BLaER1 treated with 17β-estradiol and CSF1 and Interleukin-3, amounts not matched to agents 10 nM and 100 nM (cell line): ENCODE results near the gene ABHD4.
A peak's percentile ranks its signal among the peaks of the same experiment; 100 is the strongest.

ENCODE experiments used
- H3K27ac ChIP-seq, 11 experiments: shearing (Covaris generic); formaldehyde crosslinking; 2 replicates each; pipeline ENCODE4 v1.8.1; 2022
- H3K27me3 ChIP-seq, 11 experiments: shearing (Covaris generic); formaldehyde crosslinking; 2 replicates each; pipeline ENCODE4 v1.8.1; 2022
- H3K36me3 ChIP-seq, 11 experiments: shearing (Covaris generic); formaldehyde crosslinking; 2 replicates each; pipeline ENCODE4 v1.8.1; 2022
- H3K4me1 ChIP-seq, 10 experiments: shearing (Covaris generic); formaldehyde crosslinking; 2 replicates each; pipeline ENCODE4 v1.8.1; 2022
- H3K4me2 ChIP-seq, 11 experiments: shearing (Covaris generic); formaldehyde crosslinking; 2 replicates each; pipeline ENCODE4 v1.8.1; 2022
- H3K4me3 ChIP-seq, 10 experiments: shearing (Covaris generic); formaldehyde crosslinking; 2 replicates each; pipeline ENCODE4 v1.8.1; 2022
- H3K9ac ChIP-seq, 11 experiments: shearing (Covaris generic); formaldehyde crosslinking; 2 replicates each; pipeline ENCODE4 v1.8.1; 2022
- H3K9me3 ChIP-seq, 11 experiments: shearing (Covaris generic); formaldehyde crosslinking; replicated peaks in 1 of 11; 2 replicates each; pipeline ENCODE4 v1.8.1; 2022
- H4K20me1 ChIP-seq, 11 experiments: shearing (Covaris generic); formaldehyde crosslinking; 2 replicates each; pipeline ENCODE4 v1.8.1; 2022
- Cebpa-rat ChIP-seq, 11 experiments: shearing (Covaris generic); IDR thresholded peaks; 2 replicates each; pipeline ENCODE4 v1.8.1; 2022

ABHD4 gene

GRCh38 chr14:22599349-22599748 lies 1.2 kb downstream of the ABHD4 start:
- H3K9me3 ChIP-seq: peaks cover 0 to 9% (median 0%) of the 10 kb centered on the region in 11 experiments; a peak in 2 of 22 replicates
- H3K4me3 ChIP-seq: peak overlapping the region in 9 of 10 experiments; percentile 65 to 92 (median 75); a peak in 15 of 20 replicates
- peak overlapping the region; percentile 83 to 98 (median 94) for H3K4me2 ChIP-seq
- no peak for TF ChIP-seq Cebpa-rat (IDR thresholded peaks at IDR 0.05)
- peak overlapping the region in 9 of 11 experiments; percentile 71 to 83 (median 81); a peak in 13 of 22 replicates for H3K9ac ChIP-seq
- H3K4me1 ChIP-seq: peaks cover 18 to 46% (median 35%) of the 10 kb centered on the region in 10 experiments
- H4K20me1 ChIP-seq: peaks cover 0 to 12% (median 0%) of the 10 kb centered on the region in 11 experiments; a peak in 2 of 22 replicates
- peak overlapping the region in 2 of 11 experiments; percentile 51 to 73; a peak in 3 of 22 replicates for H3K27ac ChIP-seq
- no peaks in the 10 kb centered on the region; a peak in 3 of 22 replicates for H3K27me3 ChIP-seq
- peaks cover 16 to 30% (median 25%) of the 10 kb centered on the region in 11 experiments; a peak in 21 of 22 replicates for H3K36me3 ChIP-seq

DNA sequence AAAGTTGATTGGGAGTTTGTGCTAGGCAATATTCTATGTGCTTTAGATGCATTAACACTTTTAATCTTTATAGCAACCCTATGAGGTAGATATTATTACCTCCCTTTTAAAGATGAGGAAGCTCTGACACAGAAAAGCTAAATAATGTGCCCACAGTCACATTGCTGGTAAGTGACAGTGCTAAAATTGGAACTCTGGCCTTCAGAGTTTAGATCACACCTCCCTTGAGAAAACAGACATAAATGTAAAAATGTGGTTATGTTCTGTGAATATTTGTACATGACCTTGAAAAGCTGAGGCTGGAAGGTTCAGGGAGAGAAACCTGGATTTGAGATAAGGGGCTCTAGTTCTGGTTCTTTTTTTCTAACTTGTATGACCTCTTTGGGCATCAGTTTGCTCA lies 1.9 kb downstream of the ABHD4 start:
- Histone ChIP-seq H3K9me3 (peaks cover 0 to 9% (median 0%) of the 10 kb centered on the region in 11 experiments; a peak in 2 of 22 replicates), H3K9ac (peak overlapping the region in 4 of 11 experiments; percentile 20 to 83 (median 81); a peak in 5 of 22 replicates), H3K4me3 (peak overlapping the region in 2 of 10 experiments; percentile 73 to 74; a peak in 1 of 20 replicates), H3K4me2 (peak overlapping the region; percentile 83 to 98 (median 94)), H3K36me3 (peaks cover 23 to 37% (median 31%) of the 10 kb centered on the region in 11 experiments; a peak in 21 of 22 replicates), H4K20me1 (peaks cover 0 to 12% (median 0%) of the 10 kb centered on the region in 11 experiments; a peak in 2 of 22 replicates), H3K27me3 (no peaks in the 10 kb centered on the region; a peak in 3 of 22 replicates), H3K4me1 (peaks cover 18 to 46% (median 35%) of the 10 kb centered on the region in 10 experiments), H3K27ac (peak overlapping the region in 1 of 11 experiments; percentile 73; a peak in 1 of 22 replicates)
- no peak for TF ChIP-seq Cebpa-rat (IDR thresholded peaks at IDR 0.05)

GRCh38 chr14:22601456-22601855 lies 3.4 kb downstream of the ABHD4 start:
- Histone ChIP-seq H3K4me1 (peaks cover 18 to 46% (median 35%) of the 10 kb centered on the region in 10 experiments), H3K9me3 (peaks cover 0 to 9% (median 0%) of the 10 kb centered on the region in 11 experiments; a peak in 2 of 22 replicates), H3K27me3 (no peaks in the 10 kb centered on the region; a peak in 3 of 22 replicates), H3K9ac (no peak overlapping the region), H4K20me1 (peaks cover 0 to 12% (median 0%) of the 10 kb centered on the region in 11 experiments; a peak in 2 of 22 replicates), H3K27ac (no peak overlapping the region), H3K4me2 (peak overlapping the region in 5 of 11 experiments; percentile 6 to 95 (median 18); a peak in 6 of 22 replicates), H3K36me3 (peaks cover 30 to 52% (median 46%) of the 10 kb centered on the region in 11 experiments; a peak in 21 of 22 replicates), H3K4me3 (no peak overlapping the region)
- no peak for TF ChIP-seq Cebpa-rat (IDR thresholded peaks at IDR 0.05)

- Histone ChIP-seq H3K9ac (no peak overlapping the region), H3K4me3 (no peak overlapping the region), H3K4me1 (peaks cover 18 to 46% (median 35%) of the 10 kb centered on the region in 10 experiments), H3K9me3 (peaks cover 0 to 9% (median 0%) of the 10 kb centered on the region in 11 experiments; a peak in 2 of 22 replicates), H3K27ac (no peak overlapping the region), H4K20me1 (peaks cover 0 to 12% (median 0%) of the 10 kb centered on the region in 11 experiments; a peak in 2 of 22 replicates), H3K27me3 (no peaks in the 10 kb centered on the region; a peak in 3 of 22 replicates), H3K36me3 (peaks cover 34 to 57% (median 50%) of the 10 kb centered on the region in 11 experiments; a peak in 21 of 22 replicates), H3K4me2 (peak overlapping the region in 3 of 11 experiments; percentile 6 to 95 (median 14); a peak in 3 of 22 replicates)
- no peak for TF ChIP-seq Cebpa-rat (IDR thresholded peaks at IDR 0.05)
These were observed 3.9 kb downstream of the ABHD4 start for GRCh38 chr14:22601996-22602395.

- TF ChIP-seq Cebpa-rat (IDR thresholded peaks at IDR 0.05): no peak
- peaks cover 0 to 9% (median 0%) of the 10 kb centered on the region in 11 experiments; a peak in 2 of 22 replicates for H3K9me3 ChIP-seq
- no peak overlapping the region for H3K27ac ChIP-seq
- peaks cover 18 to 39% (median 32%) of the 10 kb centered on the region in 10 experiments for H3K4me1 ChIP-seq
- H4K20me1 ChIP-seq: peaks cover 0 to 12% (median 0%) of the 10 kb centered on the region in 11 experiments; a peak in 2 of 22 replicates
- no peak overlapping the region for H3K4me3 ChIP-seq
- H3K27me3 ChIP-seq: no peaks in the 10 kb centered on the region; a peak in 3 of 22 replicates
- H3K36me3 ChIP-seq: peaks cover 39 to 66% (median 59%) of the 10 kb centered on the region in 11 experiments; a peak in 21 of 22 replicates
- no peak overlapping the region for H3K9ac ChIP-seq
- no peak overlapping the region for H3K4me2 ChIP-seq
These were observed 4.8 kb downstream of the ABHD4 start for GRCh38 chr14:22602862-22603261.

DNA sequence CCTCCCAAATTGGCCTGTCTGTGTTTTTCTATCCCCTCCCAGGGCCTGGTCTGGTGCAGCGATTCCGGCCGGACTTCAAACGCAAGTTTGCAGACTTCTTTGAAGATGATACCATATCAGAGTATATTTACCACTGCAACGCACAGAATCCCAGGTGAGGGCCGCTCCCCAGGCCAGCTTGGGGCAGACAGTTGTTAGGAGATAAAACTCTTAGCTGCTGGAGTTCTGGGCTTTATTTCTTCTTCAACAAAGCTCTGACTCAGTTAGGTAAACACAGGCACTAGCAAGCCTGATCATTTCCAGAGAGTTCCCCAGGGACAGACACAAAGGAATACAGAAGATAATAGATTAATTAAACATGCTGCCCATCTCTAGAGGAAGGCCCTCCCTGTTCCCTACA lies 8.3 kb downstream of the ABHD4 start:
- Histone ChIP-seq H3K4me1 (peaks cover 0 to 8% (median 6%) of the 10 kb centered on the region in 10 experiments; a peak in 9 of 20 replicates), H3K9me3 (peaks cover 0 to 9% (median 0%) of the 10 kb centered on the region in 11 experiments; a peak in 2 of 22 replicates), H3K4me2 (no peak overlapping the region), H3K27ac (no peak overlapping the region), H4K20me1 (no peaks in the 10 kb centered on the region; a peak in 1 of 22 replicates), H3K9ac (no peak overlapping the region), H3K27me3 (no peaks in the 10 kb centered on the region), H3K36me3 (peaks cover 62 to 100% (median 90%) of the 10 kb centered on the region in 11 experiments), H3K4me3 (no peak overlapping the region)
- no peak for TF ChIP-seq Cebpa-rat (IDR thresholded peaks at IDR 0.05)

DNA sequence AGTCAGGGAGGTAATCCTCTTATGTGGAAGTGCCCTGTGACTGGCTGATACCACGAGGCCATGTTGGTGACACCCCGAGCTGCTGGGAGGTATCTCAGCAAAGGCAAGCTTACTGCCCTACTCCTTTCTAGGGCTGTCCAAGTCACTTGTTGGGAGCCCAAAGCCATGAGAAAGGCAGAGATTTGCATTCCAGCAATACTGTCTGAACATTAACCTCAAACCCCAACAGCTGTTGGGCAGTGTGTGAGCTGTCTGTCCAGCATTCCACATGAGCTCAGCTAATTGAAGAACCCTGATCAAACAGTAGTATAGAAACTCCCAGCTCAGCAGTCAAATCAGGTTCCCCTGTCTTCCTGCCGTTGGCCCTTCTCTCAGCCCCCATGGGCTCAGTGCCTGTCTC lies 9.2 kb downstream of the ABHD4 start:
- peaks cover 62 to 98% (median 88%) of the 10 kb centered on the region in 11 experiments for H3K36me3 ChIP-seq
- no peak for TF ChIP-seq Cebpa-rat (IDR thresholded peaks at IDR 0.05)
- no peak overlapping the region for H3K9ac ChIP-seq
- no peaks in the 10 kb centered on the region for H3K4me1 ChIP-seq
- H3K4me2 ChIP-seq: no peak overlapping the region
- H3K4me3 ChIP-seq: no peak overlapping the region
- peaks cover 0 to 9% (median 0%) of the 10 kb centered on the region in 11 experiments; a peak in 2 of 22 replicates for H3K9me3 ChIP-seq
- H3K27me3 ChIP-seq: no peaks in the 10 kb centered on the region
- H3K27ac ChIP-seq: no peak overlapping the region
- H4K20me1 ChIP-seq: no peaks in the 10 kb centered on the region

DNA sequence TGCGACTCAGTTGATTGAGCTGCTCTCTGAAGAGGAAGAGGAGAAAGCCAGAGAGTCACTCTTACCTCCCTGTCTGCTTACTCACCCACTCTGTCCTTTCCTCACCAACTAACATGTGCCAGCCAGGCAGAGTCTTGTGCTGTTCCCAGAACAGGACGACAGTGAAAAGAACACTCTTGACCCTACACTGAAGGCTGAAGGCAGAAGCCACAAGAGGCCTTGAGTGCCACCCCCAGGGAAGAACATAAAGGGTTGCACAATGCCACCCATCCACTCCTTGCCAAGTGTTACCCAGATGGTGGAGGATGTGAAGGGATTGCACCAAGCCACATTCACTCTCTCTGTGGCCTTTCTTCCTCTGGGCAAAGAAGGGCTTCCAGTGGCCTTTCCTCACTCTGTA lies 12.8 kb downstream of the ABHD4 start:
- no peak overlapping the region for H3K4me3 ChIP-seq
- H3K36me3 ChIP-seq: peaks cover 37 to 63% (median 56%) of the 10 kb centered on the region in 11 experiments; a peak in 21 of 22 replicates
- no peak overlapping the region for H3K9ac ChIP-seq
- TF ChIP-seq Cebpa-rat (IDR thresholded peaks at IDR 0.05): 0 out of 22 replicates have a peak, but pooled peaks of 1 of the 11 experiments have one; percentile 7
- peaks cover 0 to 19% (median 15%) of the 10 kb centered on the region in 10 experiments; a peak in 12 of 20 replicates for H3K4me1 ChIP-seq
- H3K9me3 ChIP-seq: peaks cover 0 to 4% (median 0%) of the 10 kb centered on the region in 11 experiments; a peak in 3 of 22 replicates
- no peak overlapping the region for H3K27ac ChIP-seq
- H4K20me1 ChIP-seq: no peaks in the 10 kb centered on the region
- H3K27me3 ChIP-seq: no peaks in the 10 kb centered on the region
- no peak overlapping the region for H3K4me2 ChIP-seq
